Renal cortical epithelial cell (primary cell): ENCODE data around the gene TXNDC2. TPM values are rescaled to one million over a fixed set of nuclear protein-coding genes. Genes with fewer than 3 reads are reported as not detected.
A peak's percentile ranks its signal among the peaks of the same experiment; 100 is the strongest.

ENCODE experiments used
- DNase-seq: peaks from one replicate; pipeline ENCODE4 v3.0.0-alpha.2; 2011; ENCODE audit warnings: low read depth
- total RNA-seq: library from RNA; depleted of rRNA; stranded (reverse); fragments of >200 nt; gene quantifications from 2 replicates; pipeline ENCODE4 v1.2.3, GENCODE V29; 2014

TXNDC2 gene
- total RNA-seq, 1 donor from 2014 or later: not detected

DNA sequence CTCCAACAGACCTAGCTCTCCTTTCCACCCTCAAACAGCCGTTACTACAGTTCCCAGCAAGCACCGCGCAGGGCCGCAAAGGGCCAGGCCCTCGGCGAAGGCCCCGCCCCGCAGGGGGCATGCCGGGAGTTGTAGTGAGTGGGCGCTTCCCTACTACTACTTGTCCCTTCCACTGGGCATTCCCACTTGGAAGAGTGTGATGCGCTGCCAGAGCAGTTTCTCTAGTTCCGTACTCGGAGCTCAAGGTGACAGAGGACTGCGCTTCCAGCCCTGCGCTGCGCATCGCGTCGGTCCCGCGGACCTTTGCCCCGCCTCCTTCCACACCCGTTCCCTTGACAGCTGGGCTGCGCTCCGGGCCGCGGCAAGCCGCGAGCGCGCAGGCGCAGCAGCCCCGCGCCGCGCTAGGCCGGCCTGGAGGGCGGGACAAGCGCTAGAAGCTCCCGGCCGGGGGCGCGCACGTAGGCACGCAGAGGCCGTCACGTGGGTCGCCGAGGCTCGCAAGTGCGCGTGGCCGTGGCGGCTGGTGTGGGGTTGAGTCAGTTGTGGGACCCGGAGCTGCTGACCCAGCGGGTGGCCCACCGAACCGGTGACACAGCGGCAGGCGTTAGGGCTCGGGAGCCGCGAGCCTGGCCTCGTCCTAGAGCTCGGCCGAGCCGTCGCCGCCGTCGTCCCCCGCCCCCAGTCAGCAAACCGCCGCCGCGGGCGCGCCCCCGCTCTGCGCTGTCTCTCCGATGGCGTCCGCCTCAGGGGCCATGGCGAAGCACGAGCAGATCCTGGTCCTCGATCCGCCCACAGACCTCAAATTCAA, 28.0 kb downstream of the TXNDC2 start, which contains the start of gene VAPA:
TSS of gene VAPA (plus strand) at position 491 of the 808 bp plus-strand sequence. CDS start at position 732, 241 bp downstream.
- DNase-seq: peak; percentile 89

GRCh38 chr18:9914334-9914583, 28.5 kb downstream of the TXNDC2 start:
- no peak for DNase-seq

GRCh38 chr18:9914584-9915290, 29.0 kb downstream of the TXNDC2 start:
- peak; percentile 64 for DNase-seq

DNA sequence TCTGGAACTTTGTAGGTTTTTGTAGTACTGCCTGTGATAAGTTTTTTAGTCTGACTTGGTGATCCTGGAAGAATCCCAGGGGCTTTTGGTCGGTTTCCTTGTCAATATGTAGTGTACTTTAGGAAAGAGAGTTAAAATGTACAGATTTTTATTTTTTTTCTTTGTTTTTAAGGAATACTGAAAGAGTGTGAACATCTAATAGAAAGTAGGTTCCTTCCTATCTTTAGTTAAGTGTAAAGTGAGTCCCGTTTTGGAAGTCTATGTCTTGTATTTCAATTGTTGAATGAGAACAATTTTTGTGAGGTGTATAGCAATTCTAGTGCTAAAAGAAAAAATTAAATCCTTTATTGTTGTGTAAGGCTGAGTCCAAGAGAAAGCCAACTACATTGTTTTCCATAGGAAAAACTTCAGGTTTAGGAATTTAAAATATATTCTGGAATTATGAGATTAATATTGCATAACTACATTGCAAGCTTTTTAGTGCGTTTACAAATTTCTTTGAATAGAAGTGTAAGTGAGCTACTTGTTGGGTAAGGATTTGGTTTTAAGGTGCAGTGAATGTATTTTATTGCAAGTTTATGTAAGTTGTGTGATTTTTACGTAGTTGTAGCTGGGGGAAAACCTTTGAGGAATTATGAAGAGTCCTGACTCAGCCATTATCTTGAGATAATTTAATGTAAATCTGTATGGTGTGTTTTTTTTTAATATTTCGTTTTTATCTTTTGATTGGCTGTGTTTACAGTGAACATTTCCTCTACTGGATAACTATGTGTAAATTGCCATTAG, 29.7 kb downstream of the TXNDC2 start:
- no peak for DNase-seq

GRCh38 chr18:9916077-9916639, 30.4 kb downstream of the TXNDC2 start:
- DNase-seq: peak; percentile 71

DNA sequence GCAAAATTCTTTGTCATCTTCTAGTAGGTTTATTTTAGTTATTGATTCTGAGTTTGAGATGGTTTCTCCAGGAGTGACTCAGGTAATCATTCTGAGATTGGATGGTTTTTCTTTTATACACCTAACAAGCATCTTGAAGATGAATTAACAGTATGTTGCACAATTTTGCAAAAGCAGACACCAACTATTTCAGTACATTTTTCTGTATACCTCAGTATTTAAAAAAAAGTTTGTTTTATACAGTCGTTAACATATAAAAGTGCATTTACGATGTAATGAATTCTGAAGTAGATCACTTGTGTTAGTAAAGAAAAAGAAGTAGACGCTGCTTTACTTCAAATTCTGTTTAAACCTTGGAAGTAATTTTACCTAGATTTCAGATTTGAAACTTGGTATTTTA, 31.0 kb downstream of the TXNDC2 start:
- DNase-seq: no peak

DNA sequence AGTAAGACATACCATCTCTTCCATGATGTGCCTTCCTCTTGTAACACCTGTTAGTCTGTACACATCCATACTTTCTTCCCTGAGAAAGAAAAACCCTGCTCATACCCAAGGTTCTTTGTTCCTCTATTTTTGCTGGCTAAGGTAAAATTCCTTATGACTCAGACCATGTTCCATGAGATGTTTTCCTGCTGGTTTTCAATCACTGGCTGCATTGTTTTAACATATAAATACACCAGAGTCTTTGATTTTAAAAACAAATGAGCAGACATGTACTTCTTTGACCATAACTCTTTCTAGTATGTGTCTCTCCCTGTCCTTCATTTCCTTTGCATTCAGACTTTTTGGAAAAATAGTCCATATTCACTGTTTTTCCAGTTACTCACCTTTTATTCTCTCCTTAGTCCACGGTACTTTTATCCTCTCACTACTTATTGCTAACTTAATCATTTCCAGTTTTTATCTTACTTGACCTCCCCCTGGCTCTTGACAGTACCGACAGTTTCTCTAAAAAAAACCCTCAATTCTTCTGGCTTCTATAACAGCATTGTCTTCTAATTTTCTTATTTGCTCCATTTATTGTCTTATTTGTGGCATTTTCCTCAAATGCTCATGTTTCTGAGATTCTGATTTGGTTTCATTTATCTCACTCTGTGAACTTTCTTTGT, 32.4 kb downstream of the TXNDC2 start:
- peak; percentile 85 for DNase-seq

DNA sequence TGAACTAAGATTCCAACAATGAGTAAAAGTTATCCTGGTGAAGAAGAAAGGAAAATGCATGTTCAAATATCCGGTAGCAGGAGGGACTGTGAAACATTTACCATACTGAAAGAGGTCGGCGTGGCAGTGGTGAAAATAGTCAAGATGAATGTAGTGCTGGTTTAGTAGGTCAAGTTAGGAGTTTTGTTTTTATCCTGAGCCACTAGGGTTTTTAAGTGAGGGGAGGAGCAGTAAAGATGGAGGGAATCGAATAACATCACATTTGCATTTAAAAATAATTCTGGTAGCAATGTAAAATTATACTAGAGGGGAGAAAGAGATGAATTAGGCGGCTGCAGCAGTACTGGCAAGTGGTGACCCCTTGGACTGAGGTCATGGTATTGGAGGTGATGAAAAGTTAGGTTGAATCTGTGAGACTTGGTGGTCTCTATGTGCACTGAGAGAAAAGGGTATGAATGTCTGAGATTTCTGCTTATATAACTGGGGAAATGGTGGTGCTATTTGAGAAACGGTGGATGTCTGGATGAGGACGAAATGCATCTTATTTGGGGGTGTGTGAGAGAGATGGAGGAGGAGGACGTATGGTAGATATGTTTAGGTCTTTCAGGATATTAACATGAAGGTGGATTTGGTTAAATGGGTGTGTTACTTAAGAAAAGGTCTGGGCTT, 33.9 kb downstream of the TXNDC2 start:
- DNase-seq: no peak

- DNase-seq: no peak
These were observed 37.0 kb downstream of the TXNDC2 start for GRCh38 chr18:9922592-9923311.

DNA sequence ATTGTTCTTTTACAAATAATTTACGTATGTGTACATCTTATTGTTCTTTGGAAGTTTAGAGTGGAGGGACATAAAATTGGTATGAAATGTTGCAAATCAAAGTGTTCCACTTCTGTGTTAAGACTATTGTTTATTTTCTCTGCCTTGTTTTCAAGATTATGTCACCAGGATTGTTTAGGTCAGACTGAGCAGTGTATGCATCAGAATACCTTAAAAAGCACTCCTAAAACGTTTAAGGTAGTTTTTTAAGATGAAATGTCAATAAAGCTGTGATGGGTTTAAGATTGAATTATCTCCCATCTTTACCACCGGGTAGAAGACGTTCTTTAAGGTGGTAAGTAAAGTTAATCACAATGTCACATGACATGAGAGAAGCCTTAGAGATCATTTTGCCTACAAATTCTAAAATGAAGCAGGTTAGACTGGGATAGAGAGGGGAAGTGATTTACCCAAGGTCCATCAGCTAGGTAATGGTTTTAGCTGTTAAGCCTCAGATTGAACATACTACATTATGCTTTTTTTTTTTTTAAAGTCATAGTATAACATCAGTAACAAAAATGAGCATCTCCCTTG, 38.7 kb downstream of the TXNDC2 start:
- no peak for DNase-seq

GRCh38 chr18:9925369-9925768, 39.6 kb downstream of the TXNDC2 start:
- DNase-seq: no peak

DNA sequence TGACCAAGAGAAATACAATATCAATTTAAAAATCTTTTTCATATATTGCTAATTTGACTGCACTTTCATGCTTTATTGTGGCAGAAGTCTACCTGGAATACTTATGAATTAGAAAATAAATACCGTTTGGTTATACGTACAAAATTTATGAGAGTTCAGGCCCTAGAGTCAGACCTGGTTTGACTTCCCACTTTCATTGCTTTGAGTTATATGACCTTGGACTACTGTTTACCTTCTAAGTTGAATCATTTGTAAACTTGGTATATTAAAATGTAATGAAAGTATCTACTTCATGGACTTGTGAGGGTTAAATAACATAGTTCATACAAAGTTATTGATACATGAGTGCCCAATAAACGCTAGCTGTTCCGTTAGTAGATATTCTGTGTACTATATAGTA, 40.0 kb downstream of the TXNDC2 start:
- DNase-seq: no peak

DNA sequence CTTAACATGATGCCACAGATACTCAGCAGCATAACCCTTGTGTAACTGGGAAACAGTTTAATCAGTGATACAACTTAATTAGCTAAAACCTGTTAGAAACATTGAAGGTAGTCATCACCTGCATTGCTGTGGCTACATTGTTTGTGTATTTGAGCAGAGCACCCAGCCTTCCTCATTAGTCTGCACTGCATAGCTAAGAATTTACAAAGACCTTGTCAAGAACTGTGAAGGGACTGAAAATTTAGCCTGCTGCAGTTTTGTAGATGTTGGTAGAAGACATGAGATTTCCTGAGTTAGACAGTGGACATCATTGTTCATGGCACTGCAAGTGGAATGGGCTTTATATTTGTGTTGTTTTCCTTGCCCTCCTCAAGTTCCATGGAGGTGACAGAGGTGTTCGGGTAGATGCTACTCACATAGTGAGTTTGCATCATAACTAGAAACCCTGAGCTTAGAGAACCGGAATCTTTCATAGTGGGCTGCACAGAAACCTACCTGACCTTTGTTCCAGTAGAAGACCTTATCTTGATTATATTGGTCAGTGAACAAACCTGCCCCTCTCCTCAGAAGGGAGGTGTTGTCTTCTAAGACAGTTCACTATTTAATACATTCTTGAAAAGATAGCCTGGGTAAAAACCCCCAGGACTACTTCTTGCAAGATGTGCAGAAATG, 40.6 kb downstream of the TXNDC2 start:
- peak; percentile 46 for DNase-seq

DNA sequence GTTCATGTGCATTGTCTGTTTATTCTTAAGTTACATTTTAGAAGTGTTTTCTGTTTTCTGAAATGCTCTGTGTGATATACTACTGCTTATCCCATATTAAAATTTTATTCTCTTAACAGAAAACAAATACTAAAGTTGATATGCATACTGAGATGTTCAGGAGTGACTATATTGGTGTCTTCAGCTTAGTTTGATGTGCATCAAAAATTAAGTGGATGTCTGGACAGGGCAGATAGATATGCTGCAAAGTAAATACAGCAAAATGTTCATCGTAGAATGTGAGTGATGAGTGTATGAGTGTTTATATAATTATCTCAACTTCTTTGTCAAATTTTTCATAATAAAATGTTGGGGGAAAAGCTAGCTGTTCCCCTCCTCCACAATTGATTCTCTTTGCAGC, 41.2 kb downstream of the TXNDC2 start:
- DNase-seq: no peak

DNA sequence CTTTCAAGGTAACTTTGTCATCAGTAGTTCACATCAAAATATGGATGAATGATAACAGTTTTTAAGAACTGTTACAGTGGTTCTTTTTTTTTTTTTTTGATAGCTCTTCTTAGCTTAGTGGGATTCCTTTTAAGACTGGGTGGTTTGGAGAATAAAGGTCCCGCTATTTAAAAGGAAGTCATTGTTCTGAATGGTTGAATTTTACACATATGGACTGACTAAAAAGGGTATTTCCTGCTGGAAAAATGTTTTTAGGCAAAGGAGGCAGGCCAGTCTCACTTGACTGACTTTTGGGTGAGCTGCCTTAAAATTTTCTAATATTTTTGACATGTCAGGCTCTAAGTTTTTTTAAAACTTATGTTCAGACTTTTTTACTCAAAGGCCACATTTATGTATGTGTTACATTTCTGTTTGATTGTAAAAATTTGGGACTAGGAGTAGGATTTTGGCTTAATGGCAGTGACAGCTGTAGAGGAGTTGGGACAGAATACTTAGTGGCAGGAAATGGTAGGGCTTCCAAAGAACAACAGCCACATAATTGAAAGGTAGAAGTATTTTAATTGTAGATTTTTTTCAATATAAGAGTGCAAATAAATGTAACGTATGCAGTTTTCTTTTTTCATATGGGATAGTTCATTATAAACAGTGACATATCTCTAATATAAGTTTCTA, 41.8 kb downstream of the TXNDC2 start:
- DNase-seq: no peak

GRCh38 chr18:9928646-9929259, 43.0 kb downstream of the TXNDC2 start:
- DNase-seq: no peak

GRCh38 chr18:9930299-9930884, 44.6 kb downstream of the TXNDC2 start:
- no peak for DNase-seq

DNA sequence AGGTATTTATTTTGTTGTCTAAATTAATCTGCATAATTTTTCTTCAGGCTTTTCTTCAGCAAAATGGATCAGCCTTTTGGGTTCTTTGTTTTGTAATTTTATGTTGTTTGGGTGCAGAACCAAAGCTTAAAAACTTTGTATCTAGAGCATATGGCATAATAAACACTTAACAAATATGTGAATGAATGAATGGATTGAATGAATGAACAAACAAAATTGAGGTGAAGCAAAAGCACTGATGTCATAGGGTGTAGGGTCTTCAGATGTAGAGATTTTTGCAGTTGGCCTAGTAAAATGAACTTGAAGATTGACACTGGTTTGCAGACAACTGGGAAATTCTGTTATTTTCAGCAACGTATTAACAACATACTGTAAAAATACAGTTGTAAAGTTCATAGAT, 45.4 kb downstream of the TXNDC2 start:
- DNase-seq: no peak
